GM03348 (cell line): ENCODE results near the gene TMUB1.

Source experiments
- DNase-seq: peaks from one replicate; pipeline ENCODE4 v3.0.0; 2012; ENCODE audit warnings: low spot score

Gene TMUB1

DNA sequence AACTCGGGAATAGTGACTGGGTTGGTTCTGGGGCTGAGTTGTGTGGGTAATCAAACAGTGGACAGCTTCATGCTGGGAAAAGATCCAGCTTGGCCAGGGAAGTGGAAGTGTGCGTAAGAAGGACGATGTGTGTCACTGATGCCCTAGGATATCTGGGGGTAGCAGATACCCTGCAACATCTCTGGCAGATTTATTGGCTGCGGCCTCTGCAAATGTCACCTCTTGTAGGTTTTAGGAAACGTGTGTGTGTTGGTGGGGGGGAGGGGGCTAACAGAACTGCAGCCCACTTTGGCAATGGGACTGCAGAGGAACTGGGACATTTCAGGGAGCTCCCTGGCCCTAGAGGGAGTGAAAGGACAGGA, 2.0 kb upstream of the TMUB1 start:
- no peak for DNase-seq

DNA sequence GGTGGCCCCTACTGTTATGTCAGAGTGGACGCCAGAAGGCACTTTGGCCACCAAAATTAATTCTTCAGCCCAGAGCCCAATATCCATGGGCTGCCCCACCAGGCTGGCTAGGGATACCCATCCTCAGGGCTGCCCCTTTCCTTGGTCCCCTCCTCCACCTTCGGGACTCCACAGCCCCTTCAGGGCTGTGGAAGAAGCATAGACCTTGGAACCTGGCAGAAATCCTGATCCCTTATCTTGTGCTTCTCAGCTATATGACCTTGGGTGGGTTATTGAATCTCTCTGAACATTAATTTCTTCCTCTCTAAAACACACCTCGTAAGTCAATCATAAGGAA, 499 bp upstream of the TMUB1 start:
- no peak for DNase-seq

DNA sequence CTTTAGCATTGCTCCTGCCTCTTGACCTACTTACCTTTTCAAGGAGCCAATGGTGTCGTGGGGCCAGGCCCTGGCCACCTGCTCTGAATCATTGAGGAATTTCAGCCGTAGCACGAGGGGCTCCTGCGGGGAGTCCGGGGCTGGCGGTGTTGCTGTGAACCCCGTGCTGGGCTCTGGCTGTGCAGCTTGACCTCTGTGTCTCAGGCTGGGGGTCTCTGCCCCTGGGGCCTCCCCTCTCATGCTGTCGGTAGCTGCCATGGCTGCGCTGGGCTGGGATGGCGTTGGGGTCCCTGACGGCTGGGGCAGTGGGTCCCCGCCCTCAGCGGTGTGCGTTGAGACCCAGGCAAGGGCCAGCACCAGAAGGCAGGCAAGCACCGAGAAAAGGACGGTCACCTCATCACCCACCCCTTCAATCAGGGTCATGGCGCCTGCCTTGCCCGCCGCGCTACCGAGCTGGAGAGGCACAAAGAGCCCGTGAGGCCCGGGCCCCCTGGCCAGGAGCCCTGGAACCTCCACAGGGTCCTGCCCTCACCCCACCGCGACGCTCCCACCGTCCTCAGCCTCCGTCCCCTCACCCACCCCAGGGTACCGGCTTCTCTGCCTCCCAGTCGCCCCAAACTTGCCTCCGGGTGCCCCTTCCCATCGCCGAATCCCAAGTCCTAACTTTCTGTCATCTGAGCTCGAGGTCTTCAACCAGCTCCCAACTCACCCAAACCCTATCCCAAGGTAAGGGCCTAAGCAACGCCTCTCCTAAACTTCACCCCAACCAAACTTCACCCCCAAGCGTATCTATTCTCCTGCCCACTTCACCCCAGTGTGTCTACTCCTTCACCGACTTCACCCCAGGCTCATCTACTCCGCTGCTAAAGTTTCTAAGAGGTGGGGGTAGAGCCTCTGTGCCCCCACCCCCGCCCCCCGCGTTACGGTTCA, 887 bp downstream of the TMUB1 start:
- DNase-seq: no peak

DNA sequence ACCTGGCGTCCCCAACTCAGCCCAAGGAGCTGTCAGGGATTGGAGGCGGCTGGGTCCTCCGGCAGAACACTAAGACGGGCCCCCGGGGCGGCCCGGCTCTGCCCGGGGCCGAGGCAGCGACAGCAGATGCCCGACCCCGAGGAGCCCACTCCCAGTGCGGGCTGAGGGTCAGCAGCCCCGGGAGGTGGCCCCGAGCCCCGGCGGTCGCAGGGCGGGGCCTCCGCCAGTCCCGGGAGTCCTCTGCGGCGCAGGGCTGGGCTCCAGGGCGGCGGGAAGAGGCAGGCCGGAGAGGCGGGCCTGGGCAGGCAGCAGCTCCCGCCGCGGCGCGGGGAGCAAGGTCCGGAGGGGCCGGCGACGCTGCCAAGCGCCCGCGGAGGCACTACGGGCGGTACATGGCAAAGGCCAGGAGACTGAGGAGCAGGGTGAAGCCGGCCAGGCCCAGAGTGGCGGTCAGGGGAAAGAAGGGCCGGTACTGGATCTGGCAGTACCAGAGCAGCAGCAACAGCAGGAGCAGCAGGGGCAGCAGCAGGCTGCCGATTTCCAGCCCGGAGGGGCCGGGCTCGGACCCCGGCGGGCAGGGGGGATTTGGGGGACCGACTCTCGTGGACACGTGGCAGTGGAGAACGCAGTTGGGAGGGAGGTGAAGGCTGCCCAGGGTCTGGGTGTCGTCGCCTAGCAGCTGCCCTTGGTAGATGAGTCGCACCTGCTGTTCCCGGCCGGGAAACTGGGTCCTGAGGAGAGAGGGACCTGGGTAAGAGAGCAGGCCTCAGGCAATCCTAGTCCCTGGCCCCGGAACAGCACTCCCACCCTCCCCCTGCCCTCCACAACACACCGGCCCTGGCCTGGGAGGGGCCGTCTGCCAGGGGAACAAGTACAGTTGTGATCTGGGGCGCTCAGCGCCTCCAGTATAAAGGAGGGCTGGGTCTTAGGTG, 1.9 kb downstream of the TMUB1 start:
- DNase-seq: peak; percentile 52

DNA sequence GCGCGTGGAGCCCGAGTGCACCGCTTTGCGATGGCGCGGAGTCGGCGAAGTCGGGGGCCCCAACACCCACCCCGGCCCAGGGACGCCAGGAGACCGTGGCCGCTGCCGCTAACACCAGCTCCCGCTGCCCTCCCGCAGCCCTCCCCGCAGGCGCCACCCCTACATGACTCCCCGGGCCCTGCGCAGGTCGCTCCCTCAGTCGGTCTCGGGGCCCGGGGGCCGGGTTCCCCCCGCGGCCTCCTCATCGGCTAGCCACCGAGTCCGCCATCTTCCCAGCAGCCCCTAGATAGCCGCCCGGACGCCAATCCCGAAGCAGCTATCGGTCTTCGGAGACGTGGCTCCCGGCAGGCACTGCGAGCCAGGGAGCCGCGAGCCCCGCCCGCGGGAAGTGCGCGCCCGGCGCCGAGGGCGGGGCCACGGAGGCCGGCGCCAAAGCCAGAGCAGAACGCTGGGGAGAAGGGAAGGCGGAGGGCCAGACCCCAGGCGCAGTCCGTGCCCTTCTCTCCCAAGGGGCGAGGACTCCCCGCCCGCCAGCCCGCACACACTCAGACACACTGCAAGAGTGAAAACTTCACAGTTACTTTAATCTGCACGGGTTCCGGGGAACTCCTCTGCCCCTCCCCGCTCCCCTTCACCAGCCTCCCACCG, 2.6 kb downstream of the TMUB1 start, which contains the start of gene FASTK:
FASTK (minus strand) TSS at position 288 of the 648 bp plus-strand sequence; CDS start at position 245, 43 bp downstream.
- DNase-seq: peak; percentile 97

DNA sequence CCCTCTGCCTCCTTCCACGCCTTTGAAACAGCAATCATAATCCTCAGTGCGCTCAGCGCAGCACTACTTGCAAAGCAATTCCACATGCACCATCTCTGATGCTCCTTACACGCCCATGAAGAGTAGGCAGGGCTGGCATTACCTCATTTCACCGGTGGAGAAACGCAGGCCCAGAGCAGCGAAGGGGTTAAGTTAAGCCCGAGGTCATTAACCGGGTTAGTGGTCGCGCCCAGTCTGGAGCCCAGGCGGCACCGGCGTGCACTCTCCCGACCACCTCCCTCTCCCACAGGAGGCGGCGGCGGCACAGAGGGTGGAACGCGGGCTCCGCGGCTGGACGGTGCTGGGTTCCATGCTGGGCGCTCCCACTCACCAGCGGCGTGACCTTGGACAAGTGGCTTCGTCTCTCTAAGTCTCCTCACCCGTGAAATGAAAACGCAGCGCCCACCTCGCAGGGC, 3.2 kb downstream of the TMUB1 start:
- DNase-seq: peak; percentile 36

DNA sequence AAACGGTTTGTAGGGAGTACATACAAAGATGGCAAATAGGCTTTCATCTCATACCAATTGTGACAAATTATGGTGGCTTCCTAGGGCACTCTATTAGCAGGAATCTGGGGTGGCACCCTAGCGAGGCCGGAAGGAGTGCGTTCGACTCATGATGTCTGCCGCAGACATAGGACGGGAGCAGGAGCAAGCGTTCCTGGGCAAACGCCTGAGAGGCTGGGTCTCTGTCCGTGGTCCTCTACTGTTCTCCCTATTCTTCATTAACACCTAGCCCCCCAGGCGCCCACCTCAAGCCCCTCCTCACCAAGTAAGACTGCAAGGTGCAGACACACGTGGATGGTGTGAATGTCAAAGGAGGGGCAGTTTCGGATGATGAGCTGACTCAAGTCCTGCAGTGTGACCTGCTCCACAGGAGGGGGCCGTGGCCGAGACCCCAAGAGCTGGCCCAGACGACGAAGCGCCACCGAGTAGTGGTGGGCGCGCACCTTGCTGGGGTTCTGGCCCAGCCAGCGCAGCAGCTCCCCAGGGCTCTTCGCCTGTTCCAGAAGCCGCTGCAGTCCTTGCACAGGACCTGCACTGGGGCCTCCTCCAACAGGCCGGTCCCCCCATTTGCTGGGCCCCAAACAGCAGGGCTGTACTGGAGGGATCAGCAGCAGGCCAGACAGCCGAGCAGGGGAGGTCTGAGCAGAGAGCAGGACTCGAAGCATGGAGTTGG, 3.9 kb downstream of the TMUB1 start:
- DNase-seq: no peak

DNA sequence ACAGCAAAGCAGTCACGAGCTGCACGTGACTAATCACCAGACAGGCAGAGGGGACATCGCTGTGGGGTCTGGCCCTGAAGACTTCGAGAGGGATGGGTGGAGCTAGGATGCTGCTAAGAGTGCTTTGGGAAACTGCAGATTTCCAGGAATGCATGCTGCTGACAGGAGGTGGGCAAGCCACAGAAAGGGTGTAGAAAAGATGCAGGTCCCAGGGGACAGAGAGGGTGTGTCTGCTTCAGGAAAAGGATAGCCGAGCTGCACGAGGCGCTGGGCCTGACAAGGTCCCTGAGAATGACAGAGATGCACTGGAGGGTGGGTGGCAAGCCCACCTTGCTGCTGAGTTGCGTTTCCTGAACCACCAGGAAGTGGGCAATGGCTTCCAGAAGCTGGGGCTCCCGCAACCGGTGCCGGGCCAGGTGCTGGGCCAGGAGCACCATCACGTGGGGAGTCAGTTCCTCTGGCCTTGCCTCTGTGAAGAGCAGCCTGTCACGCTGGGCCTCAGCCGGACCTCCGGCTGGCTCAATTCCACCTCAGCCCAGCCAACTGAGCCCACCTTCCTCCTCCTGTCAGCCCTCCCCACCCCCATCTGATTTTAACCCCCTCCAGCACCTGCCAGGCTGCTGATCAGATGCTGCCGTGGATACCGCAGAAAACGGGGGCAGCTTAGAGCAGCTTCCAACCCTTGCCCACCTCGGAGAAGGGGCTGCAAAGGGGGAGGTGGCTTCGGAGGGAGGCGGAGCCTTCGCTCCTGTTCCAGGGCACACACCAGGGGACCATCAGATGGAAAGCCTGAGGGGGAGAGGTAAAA, 4.9 kb downstream of the TMUB1 start:
- peak; percentile 35 for DNase-seq

DNA sequence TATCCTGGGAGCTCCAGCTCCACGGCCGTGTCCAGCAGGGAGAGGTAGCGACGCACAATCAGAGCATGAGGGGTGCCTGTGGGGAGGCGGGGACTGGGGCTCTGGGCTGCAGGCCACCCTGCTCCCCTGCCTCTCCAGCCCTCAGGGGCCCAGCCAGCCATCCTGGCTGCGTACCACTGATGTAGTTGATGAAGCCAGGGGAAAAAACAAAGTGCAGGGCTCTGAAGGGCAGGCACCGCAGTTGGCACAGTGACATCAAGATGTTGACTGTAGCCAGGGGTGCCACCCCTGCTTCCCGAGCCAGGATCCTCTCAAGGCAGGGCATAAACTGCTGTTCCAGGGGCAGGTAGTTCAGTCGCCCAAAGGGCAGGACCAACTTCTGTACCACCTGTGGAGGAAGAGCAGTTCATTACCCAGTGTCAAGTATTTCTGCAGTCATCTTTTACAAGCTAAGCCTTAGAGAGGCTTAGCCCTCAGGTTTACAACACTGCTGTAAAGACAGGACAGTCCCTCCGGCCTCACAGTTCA, 5.5 kb downstream of the TMUB1 start:
- DNase-seq: no peak

DNA sequence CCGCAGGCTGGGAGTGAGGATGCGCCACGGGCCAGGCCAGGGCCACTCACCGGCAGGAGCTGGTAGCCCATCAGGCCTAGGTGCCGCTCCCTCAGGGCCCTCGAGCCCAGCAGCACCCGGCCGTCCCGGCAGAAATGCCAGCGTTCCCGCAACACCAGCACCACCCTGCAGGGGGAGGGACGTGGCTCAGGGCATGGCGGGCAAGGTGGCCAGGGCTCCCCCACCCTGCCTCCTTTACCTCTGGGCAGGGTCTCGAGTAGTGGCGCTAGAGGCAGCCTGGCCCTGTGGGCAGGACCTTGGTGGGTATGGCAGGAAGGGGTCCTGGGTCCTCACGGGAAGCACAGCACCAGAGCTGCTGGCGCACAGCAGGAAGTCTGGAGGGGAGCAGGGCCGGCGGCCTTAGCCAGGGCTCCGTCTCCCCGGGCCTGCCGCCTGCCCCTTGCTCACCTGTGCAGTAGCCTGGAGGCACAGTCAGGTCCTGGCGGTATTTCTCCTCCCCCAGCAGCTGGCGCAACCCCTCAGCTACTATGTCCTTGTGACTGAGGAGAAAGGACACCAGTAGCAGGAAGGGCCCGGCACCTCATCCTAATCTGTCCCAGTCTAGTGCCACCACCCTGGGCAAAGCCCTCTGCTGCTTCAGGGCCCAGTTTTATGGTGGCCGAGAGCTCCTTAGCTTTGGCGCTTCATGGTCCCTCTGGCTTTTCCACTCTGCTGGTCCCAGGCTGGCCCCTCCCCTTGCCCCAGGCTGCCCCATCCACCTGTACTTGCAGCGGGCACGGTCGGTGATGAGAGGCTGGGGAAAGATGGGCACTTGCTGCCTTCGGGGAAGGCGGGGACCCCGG, 6.2 kb downstream of the TMUB1 start:
- DNase-seq: peak; percentile 54

DNA sequence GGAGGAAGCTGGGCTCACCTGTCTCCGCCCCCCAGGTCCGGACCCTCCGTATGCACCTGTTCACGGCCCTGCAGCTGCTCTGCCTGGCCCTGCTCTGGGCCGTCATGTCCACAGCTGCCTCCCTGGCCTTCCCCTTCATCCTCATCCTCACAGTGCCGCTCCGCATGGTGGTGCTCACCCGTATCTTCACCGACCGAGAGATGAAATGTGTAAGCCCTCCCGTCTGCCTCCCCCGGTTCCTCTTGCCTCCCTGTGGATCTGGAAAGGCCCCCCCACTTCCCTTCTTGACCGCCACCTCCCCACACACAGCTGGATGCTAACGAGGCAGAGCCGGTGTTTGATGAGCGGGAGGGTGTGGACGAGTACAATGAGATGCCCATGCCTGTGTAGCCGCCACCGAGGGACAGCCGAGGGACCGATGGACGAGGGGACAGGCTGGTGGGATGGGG, 7.3 kb downstream of the TMUB1 start:
- DNase-seq: no peak

DNA sequence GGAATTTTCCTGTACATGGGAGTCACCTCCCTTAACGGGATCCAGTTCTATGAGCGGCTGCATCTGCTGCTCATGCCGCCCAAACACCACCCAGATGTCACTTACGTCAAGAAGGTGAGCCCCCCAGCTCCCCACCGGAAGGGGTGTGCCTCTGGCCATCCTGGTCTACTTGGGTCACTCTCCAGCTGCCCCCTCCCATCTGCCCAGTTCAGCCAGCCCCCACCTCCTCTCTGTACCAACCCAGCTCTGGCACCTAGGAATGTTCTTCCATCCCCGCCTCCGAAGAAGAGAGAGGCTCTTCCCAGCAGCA, 7.7 kb downstream of the TMUB1 start:
- no peak for DNase-seq

DNA sequence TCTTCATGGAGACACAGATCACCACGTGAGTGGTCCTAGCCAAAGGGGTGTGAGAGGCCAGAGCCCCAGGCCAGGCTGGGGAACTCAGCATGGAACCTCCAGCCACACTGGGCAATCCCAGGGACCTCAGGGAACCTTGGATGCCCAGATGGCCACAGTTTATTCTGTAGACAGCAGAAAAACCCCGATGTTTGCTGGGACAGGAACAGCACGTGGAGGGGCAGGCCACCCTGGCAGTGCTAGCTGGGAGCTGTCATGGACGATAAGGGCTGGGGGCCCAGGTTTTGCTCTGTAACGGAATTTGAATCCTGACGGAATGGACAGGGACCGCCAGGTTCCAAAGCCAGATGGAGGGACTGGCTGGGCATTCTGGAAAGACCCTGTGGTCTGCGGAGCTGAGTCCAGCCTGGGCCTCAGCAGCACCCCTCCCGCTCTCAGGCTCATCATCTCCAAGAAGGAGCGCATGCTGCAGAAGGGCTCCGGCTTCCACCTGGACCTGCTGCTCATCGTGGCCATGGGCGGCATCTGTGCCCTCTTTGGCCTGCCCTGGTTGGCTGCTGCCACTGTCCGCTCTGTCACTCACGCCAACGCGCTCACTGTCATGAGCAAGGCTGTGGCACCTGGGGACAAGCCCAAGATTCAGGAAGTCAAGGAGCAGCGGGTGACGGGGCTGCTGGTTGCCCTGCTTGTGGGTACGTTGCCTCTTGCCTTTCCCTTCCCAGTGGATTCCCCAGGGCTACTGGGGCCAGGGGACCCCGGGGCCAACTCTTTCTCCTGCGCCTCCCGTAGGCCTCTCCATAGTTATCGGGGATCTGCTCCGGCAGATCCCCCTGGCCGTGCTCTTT, 8.3 kb downstream of the TMUB1 start:
- DNase-seq: no peak

DNA sequence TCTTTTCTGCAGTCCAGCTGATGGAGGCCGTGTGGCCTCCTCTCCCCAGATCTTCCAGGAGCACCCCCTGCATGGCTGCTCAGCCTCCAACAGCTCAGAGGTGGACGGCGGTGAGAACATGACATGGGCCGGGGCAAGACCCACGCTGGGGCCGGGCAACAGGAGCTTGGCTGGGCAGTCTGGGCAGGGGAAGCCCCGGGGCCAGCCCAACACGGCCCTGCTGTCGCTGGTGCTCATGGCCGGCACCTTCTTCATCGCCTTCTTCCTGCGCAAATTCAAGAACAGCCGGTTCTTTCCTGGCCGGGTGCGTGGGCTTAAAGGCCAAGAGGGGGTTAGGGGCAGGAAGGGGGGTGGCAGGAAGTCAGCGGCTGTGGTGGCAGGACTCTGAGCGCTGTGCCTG, 9.3 kb downstream of the TMUB1 start:
- DNase-seq: no peak

DNA sequence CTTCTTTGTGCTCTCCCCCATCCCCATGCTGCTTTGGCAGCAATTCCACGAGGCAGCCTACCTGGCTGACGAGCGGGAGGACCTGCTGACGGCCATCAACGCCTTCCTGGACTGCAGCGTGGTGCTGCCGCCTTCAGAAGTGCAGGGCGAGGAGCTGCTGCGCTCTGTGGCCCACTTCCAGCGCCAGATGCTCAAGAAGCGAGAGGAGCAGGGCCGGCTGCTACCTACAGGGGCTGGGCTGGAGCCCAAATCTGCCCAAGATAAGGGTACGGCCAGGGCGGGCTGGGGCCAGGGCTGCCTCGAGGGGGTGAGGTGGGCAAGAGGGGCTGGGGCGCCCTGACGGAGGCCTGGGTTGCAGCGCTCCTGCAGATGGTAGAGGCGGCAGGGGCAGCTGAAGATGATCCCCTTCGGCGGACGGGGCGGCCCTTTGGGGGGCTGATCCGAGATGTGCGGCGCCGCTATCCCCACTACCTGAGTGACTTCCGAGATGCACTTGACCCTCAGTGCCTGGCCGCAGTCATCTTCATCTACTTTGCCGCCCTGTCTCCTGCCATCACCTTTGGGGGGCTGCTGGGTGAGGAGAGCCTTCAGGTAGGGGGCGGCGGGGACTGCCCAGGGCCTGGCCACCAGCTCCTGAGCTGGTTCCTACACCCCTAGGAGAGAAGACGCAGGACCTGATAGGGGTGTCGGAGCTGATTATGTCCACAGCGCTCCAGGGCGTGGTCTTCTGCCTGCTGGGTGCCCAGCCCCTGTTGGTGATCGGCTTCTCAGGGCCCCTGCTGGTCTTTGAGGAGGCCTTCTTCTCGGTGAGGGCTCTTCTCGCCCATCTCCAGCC, 12.0 kb downstream of the TMUB1 start:
- no peak for DNase-seq

DNA sequence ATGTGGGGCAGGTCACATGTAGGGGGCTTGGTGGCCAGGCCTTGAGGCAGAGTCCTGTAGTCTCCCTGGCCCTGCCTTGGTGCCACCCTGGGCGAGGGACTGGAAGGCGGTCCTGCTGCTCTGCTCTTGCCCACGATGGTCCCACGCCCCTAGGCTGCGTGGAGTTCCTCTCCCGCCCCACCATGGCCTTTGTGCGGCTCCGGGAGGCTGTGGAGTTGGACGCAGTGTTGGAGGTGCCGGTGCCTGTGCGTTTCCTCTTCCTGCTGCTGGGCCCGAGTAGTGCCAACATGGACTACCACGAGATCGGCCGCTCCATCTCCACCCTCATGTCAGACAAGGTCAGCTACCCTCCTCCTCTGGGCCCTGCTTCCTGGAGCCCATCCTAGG, 12.7 kb downstream of the TMUB1 start:
- no peak for DNase-seq

DNA sequence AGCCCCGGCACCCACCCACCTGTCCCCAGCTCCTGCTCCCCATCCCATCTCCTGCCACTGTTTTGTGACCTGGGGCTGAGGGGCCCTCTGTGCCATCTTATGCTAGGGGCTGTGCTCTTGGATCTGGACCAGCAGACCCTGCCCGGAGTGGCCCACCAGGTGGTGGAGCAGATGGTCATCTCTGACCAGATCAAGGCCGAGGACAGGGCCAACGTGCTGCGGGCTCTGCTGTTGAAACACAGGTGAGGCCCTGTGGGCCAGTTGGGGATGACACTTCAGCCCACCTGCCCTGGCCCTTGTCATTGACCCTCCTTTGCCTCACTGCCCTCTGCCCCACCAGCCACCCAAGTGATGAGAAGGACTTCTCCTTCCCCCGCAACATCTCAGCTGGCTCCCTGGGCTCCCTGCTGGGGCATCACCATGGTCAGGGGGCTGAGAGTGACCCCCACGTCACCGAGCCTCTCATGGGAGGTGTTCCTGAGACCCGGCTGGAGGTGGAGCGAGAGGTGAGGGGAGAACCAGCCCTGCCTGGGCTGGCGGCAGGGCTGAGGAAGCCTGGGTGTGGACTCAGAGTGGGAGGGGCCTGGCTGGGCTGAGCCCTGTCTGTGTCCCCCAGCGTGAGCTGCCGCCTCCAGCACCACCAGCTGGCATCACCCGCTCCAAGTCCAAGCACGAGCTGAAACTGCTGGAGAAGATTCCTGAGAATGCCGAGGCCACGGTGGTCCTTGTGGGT, 13.3 kb downstream of the TMUB1 start:
- no peak for DNase-seq
